GM18858 (cell line): Measurements from ENCODE around the gene LRRC47.

Experiments
- ATAC-seq: cut with Tn5 transposase; IDR thresholded peaks from one replicate; pipeline ENCODE4 v1.9.1; 2021; ENCODE audit not compliant: unreplicated experiment

The LRRC47 gene

DNA sequence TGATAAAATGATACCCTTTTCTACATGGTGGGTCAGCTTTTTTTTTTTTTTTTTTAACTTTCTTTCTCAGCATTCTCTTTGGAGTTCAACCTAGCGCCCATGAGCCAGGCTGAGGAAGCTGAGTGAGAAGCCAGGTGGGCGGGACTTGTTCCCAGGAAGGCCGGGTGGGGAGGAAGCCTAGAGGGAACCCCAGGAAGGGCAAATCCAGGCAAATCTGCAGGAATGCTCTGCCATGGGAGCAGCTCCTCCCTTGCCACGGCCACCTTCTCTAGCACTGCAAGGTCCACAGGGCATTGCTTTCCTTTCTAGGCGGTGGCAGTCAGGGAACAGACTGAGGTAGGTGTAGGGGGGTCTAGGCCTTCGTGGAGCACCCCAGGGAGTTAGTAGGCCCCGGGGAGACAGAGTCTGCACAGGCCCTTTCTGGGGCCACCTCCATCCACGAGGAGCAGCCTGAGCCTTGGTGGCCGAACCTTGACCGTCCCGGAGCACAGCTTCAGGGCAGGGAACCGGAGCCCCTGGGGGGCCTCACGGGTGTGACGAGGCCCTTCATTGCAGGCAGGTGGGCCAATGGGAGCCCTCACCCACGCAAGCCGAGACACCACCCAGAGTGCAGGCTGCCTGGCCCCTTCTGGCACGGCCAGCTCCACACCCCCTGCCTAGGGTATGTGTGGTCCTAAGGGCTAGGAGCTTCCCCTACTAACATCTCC is 62.3 kb downstream of the LRRC47 start:
- ATAC-seq: no peak

DNA sequence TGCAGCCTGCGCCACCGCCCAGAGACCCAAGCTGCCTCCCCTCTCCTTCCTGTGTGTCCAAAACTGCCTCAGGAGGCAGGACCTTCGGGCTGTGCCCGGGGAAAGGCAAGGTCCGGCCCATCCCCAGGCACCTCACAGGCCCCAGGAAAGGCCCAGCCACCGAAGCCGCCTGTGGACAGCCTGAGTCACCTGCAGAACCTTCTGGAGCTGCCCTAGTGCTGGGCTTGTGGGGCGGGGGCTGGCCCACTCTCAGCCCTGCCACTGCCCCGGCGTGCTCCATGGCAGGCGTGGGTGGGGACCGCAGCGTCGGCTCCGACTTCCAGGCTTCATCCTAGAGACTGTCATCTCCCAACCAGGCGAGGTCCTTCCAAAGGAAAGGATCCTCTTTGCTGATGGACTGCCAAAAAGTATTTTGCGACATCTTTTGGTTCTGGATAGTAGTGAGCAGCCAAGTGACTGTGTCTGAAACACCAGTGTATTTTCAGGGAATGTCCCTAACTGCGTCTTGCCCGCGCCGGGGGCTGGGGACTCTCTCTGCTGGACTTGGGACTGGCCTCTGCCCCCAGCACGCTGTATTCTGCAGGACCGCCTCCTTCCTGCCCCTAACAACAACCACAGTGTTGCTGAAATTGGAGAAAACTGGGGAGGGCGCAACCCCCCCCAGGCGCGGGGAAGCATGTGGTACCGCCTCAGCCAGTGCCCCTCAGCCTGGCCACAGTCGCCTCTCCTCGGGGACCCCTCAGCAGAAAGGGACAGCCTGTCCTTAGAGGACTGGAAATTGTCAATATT is 63.0 kb downstream of the LRRC47 start:
- no peak for ATAC-seq

DNA sequence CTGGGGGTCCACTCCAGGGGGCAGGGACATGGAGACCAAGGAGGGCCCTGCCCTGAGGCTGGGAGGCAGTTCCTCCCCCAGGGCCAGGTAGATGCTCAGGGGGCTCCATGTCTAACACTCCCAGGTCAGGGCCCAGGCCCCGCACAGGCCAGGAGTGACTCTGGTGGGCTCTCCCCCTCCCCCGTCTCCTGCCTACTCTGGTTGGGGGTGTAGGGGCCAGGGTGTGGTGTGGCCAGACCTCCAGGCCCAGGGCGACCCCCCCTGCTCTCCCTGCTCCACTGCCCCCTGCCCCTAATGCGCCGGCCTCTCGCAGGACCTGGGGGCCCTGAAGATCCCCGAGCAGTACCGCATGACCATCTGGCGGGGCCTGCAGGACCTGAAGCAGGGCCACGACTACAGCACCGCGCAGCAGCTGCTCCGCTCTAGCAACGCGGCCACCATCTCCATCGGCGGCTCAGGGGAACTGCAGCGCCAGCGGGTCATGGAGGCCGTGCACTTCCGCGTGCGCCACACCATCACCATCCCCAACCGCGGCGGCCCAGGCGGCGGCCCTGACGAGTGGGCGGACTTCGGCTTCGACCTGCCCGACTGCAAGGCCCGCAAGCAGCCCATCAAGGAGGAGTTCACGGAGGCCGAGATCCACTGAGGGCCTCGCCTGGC is 63.7 kb downstream of the LRRC47 start:
- ATAC-seq: no peak

DNA sequence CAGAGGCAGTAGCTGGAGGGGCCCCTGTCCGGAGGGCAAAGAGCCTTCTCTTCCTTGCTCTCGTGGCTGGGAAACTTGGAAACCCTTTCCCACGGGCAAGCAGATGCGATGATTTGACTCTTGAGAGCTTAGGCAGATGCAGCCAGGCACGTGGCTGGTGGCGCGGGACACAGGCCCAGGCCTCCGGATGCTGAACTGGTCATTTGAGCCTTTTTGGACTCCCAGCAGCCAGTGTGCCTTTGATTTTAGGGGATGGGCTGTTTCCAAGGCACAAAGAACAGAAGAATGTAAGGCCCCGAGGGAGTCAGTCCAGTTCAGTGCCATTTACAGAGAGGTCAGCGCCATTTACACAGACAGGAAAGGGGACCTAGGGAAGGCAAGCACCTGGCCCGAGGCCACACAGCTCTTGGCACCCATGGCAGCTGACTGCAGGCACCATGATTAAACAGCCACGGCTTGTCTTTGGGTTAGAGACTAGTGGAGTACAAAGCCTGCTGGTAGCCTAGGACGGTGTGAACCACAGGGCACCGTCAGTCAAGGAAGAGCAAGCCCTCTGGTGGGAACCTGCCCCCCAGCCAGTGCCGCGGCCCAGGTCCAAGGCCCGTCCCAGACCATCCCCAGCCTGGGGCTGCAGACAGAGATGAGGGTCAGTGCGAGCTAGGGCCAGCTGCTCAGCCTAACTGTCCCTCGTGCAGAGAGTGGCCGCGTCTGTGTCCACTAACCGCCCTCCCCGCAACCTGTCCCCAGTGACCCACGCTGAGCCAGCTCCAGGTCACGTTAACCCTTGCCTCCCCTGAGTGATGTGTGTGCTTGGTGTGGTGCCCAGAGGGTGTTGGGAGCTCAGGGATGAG is 64.5 kb downstream of the LRRC47 start:
- no peak for ATAC-seq

DNA sequence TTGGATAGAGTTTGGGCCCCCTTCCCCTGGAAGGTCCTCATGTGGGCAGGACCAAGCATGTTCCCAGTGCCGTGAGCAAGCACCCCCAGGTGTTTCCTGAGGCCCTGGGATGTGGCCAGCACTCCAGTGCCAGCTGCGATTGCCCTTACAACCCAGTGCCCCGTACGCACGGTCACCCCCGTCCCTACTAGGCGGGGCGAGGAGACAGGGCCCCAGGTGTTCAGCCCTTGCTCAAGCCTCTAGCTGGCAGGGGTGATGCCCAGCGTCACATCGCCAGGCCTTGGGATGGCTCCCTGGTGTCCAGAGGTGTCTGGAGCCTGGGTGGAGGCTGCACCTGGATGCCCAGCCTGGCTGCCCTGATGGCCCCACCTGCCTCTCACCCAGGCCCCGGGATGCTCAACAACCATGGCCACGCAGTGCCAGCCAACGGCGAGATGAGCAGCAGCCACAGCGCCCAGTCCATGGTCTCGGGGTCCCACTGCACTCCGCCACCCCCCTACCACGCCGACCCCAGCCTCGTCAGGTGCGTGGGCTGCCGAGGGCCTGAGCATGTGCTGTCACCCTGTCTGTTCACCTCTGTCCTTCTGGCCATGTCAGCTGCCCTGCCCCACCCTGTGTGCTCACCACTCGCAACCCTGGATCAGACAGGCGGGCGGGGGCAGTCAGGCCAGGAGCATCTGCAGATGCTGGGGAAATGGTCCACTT is 65.6 kb downstream of the LRRC47 start:
- no peak for ATAC-seq

DNA sequence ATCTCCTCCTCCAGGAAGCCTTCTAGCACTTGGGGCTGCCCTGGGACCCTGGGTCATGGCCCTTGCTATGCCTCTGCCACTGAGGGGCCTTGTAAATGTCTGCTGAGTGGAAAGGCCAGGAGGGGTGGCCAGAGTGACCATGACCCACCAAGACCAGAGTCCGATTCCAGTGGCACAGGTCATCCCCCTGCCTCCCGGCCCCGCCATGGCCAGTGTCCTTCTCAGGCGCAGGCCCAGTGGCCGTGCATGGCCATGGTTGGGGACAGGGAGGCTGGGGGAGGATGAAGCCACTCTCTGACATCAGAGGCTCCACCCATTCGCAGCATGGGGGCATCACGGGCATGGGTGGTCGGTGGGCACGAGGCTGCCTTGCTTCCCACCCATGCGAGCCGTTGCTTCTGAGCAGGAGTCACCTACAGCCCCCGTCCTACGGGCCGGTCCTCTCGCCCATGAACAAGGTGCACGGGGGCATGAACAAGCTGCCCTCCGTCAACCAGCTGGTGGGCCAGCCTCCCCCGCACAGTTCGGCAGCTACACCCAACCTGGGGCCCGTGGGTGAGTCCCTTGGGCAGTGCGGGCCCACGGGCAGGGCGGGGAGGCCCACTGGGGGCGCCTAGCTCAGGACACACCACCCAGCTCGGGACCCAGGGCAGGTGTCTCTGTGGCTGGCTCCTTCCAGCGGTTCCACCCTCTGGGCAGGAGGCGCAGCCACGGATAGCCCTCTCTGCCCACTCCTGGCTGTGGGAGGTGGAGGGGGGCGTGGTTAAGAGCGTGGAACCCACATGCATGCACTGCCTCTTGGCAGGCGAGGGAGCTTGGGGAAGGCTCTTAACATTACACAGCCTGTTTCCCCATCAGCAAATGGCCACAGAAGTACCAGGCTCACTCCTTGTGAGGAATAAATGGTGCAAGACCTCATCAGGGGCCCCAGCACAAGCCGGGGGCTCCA is 66.4 kb downstream of the LRRC47 start:
- ATAC-seq: no peak
